Measurements from ENCODE around the gene NIN. TPM values are rescaled to one million over a fixed set of nuclear protein-coding genes. Genes with fewer than 3 reads are reported as not detected.

The NIN gene
- total RNA-seq, 1 donor, result 40.2 TPM

DNA sequence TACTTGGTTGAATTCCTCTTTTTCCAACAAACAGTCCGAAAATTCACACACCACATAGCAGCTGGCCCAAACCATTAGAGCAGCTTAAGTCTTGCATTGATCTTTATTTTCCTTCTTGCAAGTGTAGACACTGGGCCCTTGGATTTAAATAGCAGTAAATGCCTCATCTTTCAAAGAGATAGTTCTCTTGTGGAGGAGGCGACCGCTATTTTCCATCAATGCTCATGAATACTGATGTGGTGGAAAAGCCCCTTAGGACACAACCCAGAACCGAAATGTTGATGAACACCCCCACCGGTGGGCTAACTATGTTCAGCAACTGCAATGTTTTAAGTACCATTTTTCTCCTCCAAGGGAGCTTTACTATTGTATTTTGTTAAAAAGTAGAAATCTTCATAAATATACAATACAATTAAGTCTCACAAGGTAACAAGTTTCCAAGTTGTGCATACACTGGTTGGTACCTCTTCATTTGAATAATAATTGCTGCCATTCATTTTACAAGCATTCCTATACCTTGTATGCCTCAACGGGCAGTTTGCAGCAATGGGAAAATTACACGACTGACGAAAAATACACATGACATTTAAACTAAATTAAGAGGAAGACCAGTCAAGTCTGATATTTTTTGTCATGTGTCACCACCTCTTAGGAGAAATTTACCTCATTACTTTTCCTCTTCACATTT, 18.0 kb downstream of the NIN start:
- H2AFZ ChIP-seq (ENCODE audit: low read length), result no peak overlapping the region
- peaks cover 62% of the 10 kb centered on the region for H3K79me2 ChIP-seq (ENCODE audit: insufficient read depth, low read length)
- no peaks in the 10 kb centered on the region for H3K36me3 ChIP-seq (ENCODE audit: insufficient read depth, low read length)
- H3K4me3 ChIP-seq (ENCODE audit: insufficient read depth, low read length), result no peak overlapping the region
- no peak overlapping the region for H3K27ac ChIP-seq (ENCODE audit: low read depth, low read length)
- no peak for DNase-seq (ENCODE audit: insufficient read length, low spot score, missing footprints)
- no peaks in the 10 kb centered on the region for H3K27me3 ChIP-seq (ENCODE audit: insufficient read depth, low read length)
- no peak overlapping the region for H3K4me2 ChIP-seq (ENCODE audit: insufficient read depth, low read length)
- H3K4me1 ChIP-seq (ENCODE audit: insufficient read depth, low read length), result peaks cover 4% of the 10 kb centered on the region
- H4K20me1 ChIP-seq (ENCODE audit: insufficient read depth, low read length), result peaks cover 10% of the 10 kb centered on the region
- TF ChIP-seq, protein P1, sequence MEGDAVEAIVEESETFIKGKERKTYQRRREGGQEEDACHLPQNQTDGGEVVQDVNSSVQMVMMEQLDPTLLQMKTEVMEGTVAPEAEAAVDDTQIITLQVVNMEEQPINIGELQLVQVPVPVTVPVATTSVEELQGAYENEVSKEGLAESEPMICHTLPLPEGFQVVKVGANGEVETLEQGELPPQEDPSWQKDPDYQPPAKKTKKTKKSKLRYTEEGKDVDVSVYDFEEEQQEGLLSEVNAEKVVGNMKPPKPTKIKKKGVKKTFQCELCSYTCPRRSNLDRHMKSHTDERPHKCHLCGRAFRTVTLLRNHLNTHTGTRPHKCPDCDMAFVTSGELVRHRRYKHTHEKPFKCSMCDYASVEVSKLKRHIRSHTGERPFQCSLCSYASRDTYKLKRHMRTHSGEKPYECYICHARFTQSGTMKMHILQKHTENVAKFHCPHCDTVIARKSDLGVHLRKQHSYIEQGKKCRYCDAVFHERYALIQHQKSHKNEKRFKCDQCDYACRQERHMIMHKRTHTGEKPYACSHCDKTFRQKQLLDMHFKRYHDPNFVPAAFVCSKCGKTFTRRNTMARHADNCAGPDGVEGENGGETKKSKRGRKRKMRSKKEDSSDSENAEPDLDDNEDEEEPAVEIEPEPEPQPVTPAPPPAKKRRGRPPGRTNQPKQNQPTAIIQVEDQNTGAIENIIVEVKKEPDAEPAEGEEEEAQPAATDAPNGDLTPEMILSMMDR (IDR thresholded peaks at IDR 0.05; ENCODE audit: extremely low read depth, low read depth, low read length), result no peak
- H3K9me3 ChIP-seq (ENCODE audit: low read depth, low read length), result no peaks in the 10 kb centered on the region

- H2AFZ ChIP-seq (ENCODE audit: low read length), result no peak overlapping the region
- H3K4me1 ChIP-seq (ENCODE audit: insufficient read depth, low read length), result peaks cover 4% of the 10 kb centered on the region
- no peak overlapping the region for H3K27ac ChIP-seq (ENCODE audit: low read depth, low read length)
- peaks cover 10% of the 10 kb centered on the region for H4K20me1 ChIP-seq (ENCODE audit: insufficient read depth, low read length)
- H3K27me3 ChIP-seq (ENCODE audit: insufficient read depth, low read length), result no peaks in the 10 kb centered on the region
- no peak overlapping the region for H3K4me2 ChIP-seq (ENCODE audit: insufficient read depth, low read length)
- TF ChIP-seq, protein P1 (IDR thresholded peaks at IDR 0.05; ENCODE audit: extremely low read depth, low read depth, low read length), result no peak
- H3K4me3 ChIP-seq (ENCODE audit: insufficient read depth, low read length), result no peak overlapping the region
- no peaks in the 10 kb centered on the region for H3K36me3 ChIP-seq (ENCODE audit: insufficient read depth, low read length)
- no peak for DNase-seq (ENCODE audit: insufficient read length, low spot score, missing footprints)
- H3K9me3 ChIP-seq (ENCODE audit: low read depth, low read length), result no peaks in the 10 kb centered on the region
- H3K79me2 ChIP-seq (ENCODE audit: insufficient read depth, low read length), result peaks cover 61% of the 10 kb centered on the region
Measured at GRCh38 chr14:50812180-50812579, 18.8 kb downstream of the NIN start.

GRCh38 chr14:50808053-50808452, 22.9 kb downstream of the NIN start:
- DNase-seq (ENCODE audit: insufficient read length, low spot score, missing footprints), result no peak
- no peaks in the 10 kb centered on the region for H3K27me3 ChIP-seq (ENCODE audit: insufficient read depth, low read length)
- H3K4me2 ChIP-seq (ENCODE audit: insufficient read depth, low read length), result no peak overlapping the region
- peaks cover 40% of the 10 kb centered on the region for H3K79me2 ChIP-seq (ENCODE audit: insufficient read depth, low read length)
- H3K36me3 ChIP-seq (ENCODE audit: insufficient read depth, low read length), result no peaks in the 10 kb centered on the region
- H4K20me1 ChIP-seq (ENCODE audit: insufficient read depth, low read length), result peaks cover 7% of the 10 kb centered on the region
- no peak overlapping the region for H3K27ac ChIP-seq (ENCODE audit: low read depth, low read length)
- TF ChIP-seq, protein P1 (IDR thresholded peaks at IDR 0.05; ENCODE audit: extremely low read depth, low read depth, low read length), result no peak
- H2AFZ ChIP-seq (ENCODE audit: low read length), result no peak overlapping the region
- H3K4me1 ChIP-seq (ENCODE audit: insufficient read depth, low read length), result peaks cover 15% of the 10 kb centered on the region
- H3K4me3 ChIP-seq (ENCODE audit: insufficient read depth, low read length), result no peak overlapping the region
- H3K9me3 ChIP-seq (ENCODE audit: low read depth, low read length), result no peaks in the 10 kb centered on the region

- H4K20me1 ChIP-seq (ENCODE audit: insufficient read depth, low read length), result peaks cover 2% of the 10 kb centered on the region
- H3K27ac ChIP-seq (ENCODE audit: low read depth, low read length), result no peak overlapping the region
- no peak for DNase-seq (ENCODE audit: insufficient read length, low spot score, missing footprints)
- no peak overlapping the region for H3K4me3 ChIP-seq (ENCODE audit: insufficient read depth, low read length)
- no peaks in the 10 kb centered on the region for H3K36me3 ChIP-seq (ENCODE audit: insufficient read depth, low read length)
- no peaks in the 10 kb centered on the region for H3K27me3 ChIP-seq (ENCODE audit: insufficient read depth, low read length)
- peaks cover 32% of the 10 kb centered on the region for H3K79me2 ChIP-seq (ENCODE audit: insufficient read depth, low read length)
- no peak overlapping the region for H2AFZ ChIP-seq (ENCODE audit: low read length)
- H3K4me2 ChIP-seq (ENCODE audit: insufficient read depth, low read length), result no peak overlapping the region
- TF ChIP-seq, protein P1 (IDR thresholded peaks at IDR 0.05; ENCODE audit: extremely low read depth, low read depth, low read length), result no peak
- peaks cover 28% of the 10 kb centered on the region for H3K4me1 ChIP-seq (ENCODE audit: insufficient read depth, low read length)
- H3K9me3 ChIP-seq (ENCODE audit: low read depth, low read length), result no peaks in the 10 kb centered on the region
Measured at GRCh38 chr14:50806241-50806933, 24.6 kb downstream of the NIN start.
